GM18868 (cell line): ENCODE measurements around the gene ZNF169.
"Not testable (repeated sequence)": the region's sequence is repeated elsewhere in the genome, so short reads cannot be mapped to it uniquely, and the experiment has no call there.

Experiments used
- ATAC-seq: cut with Tn5 transposase; IDR thresholded peaks from one replicate; pipeline ENCODE4 v1.9.1; 2021; ENCODE audit warnings: mild to moderate bottlenecking, moderate library complexity; ENCODE audit not compliant: unreplicated experiment

Gene ZNF169

DNA sequence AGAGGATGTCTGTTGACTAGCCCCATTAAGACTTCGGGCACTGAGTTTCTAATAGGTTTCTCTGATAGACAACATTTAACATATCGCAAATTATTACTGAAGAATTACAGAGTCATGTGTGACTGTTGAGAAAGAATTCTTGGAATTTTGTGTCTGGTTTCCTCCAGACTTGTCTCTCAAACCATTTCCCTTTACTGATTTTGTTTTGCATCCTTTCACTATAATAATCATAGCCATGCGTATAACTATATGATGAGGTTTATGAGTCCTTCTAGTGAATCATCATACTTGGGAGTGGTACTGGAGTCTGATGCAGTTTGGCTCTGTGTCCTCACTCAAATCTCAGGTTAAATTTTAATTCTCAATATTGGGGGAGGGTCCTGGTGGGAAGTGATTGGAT lies 27.0 kb downstream of the ZNF169 start:
- no peak for ATAC-seq

DNA sequence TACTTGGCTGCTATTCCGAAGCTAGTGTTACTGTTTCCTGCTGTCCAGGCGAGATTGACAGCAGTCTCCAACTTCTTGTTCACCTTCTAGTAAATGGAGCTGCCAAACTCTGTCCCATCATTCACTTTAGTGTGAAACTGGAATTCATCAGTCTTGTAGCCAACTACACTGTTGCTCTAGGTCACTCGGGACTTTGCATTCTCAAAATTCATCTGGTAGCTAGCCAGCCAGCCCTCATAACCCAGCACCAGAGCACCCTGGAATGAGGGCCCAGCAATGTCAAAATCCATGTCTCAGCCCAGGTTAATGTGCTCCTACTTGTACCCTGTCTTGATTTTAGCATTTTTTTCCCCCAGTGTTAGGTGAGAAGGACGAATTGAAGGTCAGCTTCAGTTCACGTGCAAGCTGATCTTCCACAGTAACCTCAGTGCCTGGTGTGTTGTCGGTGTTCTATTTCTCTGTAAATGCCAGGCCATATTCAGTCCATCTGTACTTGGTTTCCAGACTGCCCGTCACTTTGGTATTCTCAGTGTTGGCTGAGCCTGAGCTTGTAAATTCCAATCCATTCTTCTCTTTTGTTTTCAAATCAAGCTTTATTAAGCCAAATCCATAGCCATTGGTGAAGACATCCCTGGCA lies 28.9 kb downstream of the ZNF169 start:
- no peak for ATAC-seq

DNA sequence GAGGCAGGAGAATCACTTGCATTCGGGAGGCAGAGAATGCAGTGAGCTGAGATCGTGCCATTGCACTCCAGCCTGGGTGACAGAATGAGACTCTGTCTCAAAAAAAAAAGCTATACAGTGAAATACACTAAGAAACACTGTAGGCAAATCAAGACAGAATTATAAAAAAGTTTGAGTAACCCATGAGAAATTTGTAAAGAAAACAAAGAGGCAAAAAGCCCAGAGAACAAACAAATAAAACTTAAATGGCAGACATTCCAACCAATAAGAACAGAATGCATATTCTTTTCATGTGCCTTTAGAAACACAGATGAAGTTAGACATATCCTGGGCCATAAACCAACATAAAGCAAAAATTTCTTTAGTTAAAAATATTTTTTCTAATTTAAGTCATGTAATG lies 30.6 kb downstream of the ZNF169 start:
- ATAC-seq, result no peak

DNA sequence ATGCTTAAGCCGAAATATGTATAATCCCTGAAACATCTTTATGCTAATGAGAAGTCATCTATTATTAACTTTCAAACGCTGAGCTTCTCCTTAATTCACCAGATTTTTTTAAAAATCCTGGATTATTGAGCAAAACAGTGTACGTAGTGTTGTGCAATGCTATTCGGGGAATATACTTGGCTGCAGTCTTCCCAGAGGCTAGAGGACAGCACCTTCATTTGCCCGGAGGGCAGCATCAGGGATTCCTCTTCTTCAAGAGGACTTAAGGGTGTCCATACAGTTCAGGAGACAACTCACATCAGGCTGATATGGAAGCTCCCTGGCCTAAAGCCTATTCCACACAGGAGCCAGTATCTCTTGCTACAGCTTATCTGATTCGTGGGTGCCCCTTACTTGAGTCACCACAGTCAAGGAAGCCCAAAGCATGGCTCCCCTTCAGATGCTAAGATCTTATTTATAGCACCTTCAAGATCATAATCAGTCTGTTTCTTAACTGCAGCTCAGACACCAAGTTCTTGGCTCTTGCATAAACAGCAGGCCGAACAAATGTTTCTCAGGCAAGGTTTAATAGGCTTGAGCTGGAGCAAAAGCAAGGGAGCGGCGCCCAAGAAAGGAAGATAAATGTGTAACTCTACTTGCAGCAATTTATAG lies 40.0 kb downstream of the ZNF169 start:
- no peak for ATAC-seq

DNA sequence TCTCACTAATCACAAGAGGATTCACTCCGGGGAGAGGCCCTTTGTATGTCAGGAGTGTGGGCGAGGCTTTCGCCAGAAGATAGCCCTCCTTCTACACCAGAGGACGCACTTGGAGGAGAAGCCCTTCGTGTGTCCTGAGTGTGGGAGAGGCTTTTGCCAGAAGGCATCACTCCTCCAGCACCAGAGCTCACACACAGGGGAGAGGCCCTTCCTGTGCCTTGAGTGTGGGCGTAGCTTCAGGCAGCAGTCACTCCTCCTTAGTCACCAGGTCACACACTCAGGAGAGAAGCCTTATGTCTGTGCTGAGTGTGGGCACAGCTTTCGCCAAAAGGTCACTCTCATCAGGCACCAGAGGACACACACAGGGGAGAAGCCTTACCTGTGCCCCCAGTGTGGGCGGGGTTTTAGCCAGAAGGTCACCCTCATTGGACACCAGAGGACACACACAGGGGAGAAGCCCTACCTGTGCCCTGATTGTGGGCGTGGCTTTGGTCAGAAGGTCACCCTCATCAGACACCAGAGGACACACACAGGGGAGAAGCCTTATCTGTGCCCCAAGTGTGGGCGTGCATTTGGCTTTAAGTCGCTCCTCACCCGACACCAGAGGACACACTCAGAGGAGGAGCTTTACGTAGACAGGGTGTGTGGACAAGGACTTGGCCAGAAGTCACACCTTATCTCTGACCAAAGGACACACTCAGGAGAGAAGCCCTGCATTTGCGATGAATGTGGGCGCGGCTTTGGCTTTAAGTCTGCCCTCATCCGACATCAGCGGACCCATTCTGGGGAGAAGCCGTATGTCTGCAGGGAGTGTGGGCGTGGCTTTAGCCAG lies 41.6 kb downstream of the ZNF169 start:
- no peak for ATAC-seq

DNA sequence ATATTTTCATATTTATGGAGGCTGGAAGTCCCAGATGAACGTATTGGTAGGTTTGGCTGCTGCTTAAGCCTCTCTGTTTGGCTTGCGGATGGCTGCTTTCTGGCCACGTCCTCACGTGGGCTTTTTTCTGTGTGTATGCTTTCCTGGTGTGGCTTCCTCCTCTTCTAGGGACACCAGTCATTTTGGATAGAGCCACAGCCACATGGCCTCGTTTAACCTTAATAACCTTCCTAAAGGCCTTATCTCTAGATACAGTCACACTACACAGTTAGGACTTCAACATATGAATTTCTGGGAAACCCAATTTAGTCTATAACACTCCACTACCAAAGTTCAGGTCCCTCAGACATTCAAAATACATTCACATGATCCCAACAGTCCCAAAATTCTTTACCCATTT lies 42.5 kb downstream of the ZNF169 start:
- ATAC-seq, result no peak

DNA sequence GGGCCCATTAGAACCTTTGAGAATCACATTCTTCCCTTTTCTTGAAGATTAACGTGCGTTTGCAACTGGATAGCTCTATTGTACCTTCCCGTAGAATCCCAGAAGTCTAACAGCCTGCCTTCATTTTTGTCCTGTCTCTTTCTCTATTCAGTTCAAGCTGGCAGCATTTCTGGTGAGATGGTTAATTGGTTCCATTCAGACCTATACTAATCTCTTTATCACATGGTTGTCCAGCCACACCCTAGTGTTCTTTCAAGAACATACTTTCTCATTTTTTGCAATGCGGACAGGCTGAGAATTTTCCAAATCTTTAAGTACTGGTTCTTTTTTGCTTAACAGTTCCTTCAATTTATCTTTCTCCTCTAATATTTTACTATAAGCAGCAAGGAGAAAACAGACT lies 43.3 kb downstream of the ZNF169 start:
- no peak for ATAC-seq

DNA sequence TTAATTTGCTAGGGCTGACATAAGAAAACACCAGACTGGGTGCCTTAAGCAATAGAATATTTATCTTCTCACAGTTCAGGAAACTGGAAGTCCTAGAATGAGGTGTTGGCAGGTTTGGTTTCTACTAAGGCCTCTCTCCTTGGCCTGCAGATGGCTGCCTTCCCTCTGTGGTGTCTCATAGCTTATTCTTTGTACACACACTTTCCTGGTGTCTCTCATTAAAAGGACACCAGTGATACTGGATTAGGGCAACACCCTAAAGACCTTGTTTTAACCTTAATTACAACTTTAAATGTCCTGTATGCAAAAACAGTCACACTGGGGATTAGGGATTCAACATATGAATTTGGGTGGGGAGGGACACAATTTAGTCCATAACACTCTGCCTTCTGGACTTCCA lies 44.2 kb downstream of the ZNF169 start:
- no peak for ATAC-seq

DNA sequence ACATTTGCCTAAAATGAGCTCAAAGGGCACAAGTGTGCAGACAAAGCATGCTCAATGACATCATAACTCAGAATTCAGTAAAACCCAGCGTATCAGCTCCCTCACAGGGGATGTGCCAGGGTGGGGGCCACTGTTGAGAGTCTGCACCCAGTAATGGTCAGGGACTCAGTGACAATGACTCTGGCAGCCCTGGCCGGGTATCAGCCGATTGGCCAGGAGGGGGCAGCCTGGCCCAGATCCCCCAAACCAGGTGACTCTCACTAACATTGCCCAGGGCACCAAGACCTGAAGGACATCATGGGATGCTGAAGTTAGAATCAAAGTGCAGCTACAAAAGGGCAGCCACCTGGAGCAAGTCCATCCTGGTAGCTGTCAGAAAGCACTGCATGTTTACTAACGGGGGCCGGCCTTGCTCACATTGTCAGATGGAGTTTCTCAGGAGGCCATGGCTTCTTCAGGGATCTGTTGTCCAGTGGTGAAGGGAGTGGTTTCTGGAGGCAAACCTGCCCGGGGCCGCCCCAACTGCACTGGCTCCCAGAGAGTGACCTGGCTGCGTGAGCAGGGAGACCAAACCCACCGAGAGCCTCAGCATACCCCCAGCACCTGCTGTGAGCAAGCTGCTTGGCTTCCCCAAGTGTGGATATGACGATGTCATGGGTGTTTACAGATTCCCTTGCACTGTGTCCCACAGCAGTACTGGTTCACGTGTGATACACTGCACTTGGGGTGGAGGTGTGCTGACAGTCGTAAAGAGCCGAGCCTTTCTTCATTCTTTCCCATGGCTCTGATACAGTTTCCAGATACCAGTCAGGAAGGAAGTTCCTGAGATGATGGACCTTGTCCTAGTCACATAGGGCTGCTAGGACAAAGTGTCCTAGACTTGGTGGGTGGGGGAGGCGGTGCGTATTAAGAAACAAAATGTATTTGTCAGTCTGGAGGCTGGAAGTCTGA lies 56.2 kb downstream of the ZNF169 start:
- ATAC-seq, result not testable (repeated sequence)

DNA sequence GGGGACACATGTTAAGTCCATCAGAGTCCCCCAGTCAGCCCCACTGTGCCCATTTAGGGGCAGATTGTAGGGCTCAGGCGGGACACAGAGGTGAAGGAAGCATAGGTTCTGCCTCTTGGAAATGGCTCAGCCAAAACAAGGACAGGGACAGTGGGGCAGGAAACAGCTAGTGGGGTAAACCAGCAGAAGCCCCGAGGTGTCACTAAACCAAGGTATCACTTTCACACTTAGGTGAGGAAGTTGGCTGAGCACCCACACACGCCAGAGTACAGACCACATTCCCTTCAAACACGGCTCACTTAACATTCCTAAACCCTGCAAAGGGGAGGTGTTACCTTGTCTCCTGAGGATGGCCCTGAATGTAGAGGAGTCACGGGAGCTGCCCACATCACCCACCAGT lies 57.1 kb downstream of the ZNF169 start:
- ATAC-seq, result peak; percentile 68

DNA sequence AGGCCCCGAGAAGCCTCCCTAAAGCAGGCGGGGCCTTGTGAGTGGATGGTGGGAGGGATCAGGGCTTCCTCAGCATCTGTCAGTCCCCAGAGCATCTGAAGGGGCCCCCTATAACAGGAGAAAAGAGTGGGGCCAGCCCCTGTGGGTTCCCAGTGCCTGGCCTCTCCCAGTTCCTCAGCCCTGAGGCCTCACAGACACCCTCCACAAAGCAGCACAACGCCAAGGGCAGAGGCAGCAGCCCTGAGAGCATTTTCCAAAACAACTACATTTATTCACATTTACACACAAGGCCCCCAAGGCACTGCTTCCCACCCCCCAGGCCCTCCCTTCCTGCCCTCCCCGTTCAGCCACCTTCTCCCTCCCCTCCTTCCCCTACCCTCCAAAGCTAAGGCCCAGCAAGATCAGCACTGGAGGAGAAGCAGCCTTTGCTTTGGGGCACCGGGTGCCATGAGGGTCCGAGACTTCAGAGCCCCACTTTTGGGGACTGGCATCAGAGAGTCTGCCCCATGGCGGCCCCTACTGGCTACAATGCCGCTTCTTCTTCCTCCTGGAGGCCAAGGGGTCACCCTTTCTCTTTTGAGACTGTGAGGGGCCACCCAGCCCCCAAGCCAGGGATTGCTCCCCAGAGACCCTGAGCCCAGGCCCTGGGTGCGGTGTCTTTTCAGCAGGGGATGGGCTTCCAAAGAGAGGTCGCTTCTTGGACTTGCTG lies 59.0 kb downstream of the ZNF169 start:
- not testable (repeated sequence) for ATAC-seq

DNA sequence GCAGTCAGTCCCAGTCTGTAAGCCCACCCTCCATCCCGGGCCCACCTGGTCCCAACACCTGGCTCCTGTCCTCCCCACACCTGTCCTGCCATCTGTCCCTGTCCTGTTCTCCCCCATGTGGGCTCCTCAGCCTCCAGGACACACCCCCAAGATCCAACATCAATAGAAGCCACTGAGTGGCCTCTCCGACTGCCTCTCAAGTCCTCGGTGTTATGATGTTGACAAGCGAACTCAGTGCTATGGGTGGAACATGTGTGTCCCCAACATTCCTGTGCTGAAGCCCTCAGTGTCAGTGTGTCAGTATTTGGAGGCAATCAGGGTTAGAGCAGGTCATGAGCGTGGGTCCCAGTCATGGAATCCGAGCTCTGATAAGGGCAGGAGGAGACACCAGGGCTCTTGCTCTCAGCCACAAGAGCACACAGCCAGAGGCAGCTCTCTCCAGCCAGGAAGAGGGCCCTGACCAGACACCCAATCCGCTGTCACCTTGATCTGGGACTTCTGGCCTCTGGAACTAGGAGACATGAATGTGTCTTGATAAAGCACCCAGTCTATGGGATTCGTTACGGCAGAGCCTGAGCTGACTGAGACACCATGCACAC lies 63.3 kb downstream of the ZNF169 start:
- ATAC-seq, result not testable (repeated sequence)

DNA sequence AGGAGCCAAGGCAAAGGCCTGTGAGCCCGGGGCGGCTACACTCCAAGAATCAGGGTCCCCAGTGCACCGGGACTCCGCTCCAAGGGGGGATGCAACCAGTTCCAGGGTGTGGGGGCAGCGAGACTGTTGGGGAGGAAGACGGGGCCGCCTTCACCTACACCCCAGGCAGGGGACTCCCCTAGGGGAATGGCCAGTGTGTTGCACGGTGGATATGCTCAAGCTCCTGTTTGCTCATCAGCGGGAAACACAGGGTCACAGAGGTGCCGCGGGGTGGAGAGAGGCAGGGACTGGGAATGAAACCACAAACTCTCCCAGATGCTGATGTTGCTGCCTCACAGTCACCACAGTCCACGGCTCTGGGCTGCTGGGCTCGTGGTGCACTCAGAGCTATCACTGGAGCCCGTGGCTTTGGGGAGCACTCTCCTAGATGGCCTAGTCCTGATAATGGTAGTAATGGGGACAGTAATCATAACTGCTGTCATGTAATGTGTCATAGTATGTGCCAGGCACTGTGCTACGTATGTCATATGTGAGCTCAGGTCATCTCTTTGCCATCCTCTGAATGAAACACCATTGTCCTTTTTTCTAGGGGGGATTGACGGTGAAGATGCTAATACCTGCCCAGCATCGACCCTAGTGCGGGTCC lies 64.2 kb downstream of the ZNF169 start:
- ATAC-seq, result not testable (repeated sequence)

DNA sequence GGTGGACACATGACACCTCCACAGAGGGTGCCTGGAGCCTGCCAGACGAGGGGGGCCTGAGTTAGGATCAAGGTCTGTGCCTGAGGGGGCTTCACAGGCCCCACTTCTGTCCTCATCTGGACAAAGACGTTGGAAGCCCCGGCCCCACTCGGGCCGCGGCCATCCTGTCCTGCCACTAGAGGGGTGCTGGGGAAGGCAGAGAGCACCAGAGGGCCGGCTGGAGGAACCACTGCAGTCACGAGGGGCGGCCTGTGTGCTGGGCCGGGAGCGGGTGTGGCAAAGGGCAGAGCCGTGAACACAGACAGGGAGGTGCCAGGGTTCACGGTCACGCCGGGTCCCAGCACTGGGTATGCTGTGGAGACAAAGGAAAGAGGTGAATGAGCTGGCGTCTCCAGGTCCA lies 66.5 kb downstream of the ZNF169 start:
- ATAC-seq, result not testable (repeated sequence)

DNA sequence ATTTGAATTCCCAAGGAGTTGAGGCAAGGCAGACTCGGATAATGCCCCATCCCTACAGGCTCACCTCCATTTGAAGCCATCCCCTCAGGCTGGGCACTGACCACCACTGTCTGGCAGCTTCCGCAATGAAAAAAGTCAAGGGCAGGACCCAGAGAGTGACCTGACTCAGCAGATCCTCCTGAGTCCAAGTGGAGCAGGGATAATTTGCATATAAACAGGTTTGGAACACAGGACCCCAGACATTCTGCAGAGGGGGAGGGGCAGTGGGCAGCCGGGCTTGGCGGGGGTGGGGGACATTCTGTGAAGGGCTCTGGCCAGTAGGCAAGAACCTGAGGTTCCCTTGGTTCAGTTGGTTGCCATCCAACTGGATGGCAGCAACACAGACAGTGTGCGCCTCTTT lies 69.4 kb downstream of the ZNF169 start, which contains the start of gene NUTM2F:
Gene NUTM2F (minus strand): TSS at position 101 of the 400 bp plus-strand sequence. CDS start 21 bp downstream, at position 80.
- ATAC-seq, result not testable (repeated sequence)

DNA sequence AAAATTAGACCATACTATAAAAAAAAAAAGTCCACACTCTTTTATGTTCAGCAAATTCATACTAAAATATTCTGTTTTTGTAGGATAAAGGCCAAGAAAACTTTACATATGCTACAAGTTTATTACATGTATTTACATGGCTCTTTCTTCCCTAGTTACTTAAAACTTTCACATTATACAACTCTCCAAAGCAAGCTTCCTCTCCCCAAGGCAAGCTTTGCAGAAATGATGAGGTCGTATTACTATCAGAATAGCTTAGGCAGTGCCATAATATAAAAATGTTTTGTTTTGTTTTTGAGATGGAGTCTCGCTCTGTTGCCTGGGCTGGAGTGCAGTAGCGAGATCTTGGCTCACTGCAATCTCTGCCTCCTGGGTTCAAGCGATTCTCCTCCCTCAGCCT lies 77.3 kb downstream of the ZNF169 start:
- not testable (repeated sequence) for ATAC-seq

DNA sequence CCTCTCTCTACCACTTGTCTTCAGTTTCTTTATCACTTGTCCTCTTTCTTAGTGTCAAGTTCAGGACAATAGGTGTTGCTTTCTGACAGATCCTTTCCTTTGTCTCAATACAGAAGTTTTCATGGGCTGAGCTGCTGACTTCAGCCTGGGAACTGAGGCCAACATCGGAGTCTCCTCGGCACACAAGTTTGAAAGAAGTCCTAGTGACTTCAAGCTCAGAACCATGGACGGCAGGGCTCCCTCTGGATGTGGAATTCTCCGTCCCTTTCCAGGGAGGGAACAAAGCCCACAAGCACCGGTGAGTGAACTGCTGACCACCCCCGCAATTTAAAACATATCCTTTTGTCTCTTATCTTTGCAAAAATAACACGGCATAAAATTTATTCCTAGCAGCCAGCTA lies 79.6 kb downstream of the ZNF169 start:
- ATAC-seq, result not testable (repeated sequence)

DNA sequence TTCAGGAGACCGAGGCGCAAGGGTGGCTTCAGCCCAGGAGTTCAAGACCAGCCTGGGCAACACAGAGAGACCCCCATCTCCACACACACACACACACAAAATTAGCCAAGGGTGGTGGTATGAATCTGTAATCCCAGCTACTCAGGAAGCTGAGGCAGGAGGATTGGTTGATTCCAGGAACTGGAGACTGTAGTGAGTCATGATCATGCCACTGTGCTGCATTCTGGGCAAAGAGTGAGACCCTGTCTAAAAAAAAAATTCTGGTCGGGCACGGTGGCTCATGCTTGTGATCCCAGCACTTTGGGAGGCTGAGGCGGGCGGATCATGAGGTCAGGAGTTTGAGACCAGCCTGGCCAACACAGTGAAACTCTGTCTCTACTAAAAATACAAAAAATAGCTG lies 80.6 kb downstream of the ZNF169 start:
- ATAC-seq, result not testable (repeated sequence)

DNA sequence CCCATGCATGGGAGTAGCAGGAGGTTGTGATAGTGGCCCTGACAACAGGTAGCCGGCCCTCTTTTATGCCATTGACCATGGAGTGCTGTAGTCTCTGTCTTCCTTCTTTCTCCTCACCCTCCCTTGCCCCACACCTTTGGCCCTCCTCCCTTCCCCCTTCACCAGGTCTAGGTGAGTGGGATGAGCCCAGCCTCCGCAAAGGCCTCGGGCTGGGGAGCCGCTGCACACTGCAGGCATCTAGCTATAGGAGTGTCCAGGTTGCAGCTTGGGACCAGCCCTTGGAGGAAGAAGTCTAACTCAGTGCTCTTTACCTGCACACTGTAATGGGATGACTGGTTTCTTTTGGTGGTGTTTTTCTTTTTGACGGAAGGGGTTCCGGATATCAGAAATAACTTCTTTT lies 81.7 kb downstream of the ZNF169 start:
- ATAC-seq, result not testable (repeated sequence)
